Left lung (tissue), 10 donors: ENCODE data around the gene TGM2. TPM values are rescaled to one million over a fixed set of nuclear protein-coding genes. Genes with fewer than 3 reads are reported as not detected.

Source experiments
- ATAC-seq: fragments of 200-7000 bp; cut with Tn5 transposase; one replicate; pipeline ENCODE4 v1.9.1; 2020; ENCODE audit warnings: moderate library complexity
- DNase-seq, 4 donors: peaks; one replicate each; pipeline ENCODE4 v3.0.0-alpha.2; 2013 to 2020
- H3K27ac ChIP-seq, 2 donors: fragments of 200-600 bp; sonication (generic) in 1 of 2; one replicate each; pipeline versions ENCODE4 v1.5.0 to v1.8.0; 2020 to 2021
- H3K27me3 ChIP-seq, 2 donors: fragments of 200-600 bp; sonication (generic) in 1 of 2; one replicate each; pipeline versions ENCODE4 v1.5.0 to v1.8.0; 2020 to 2021
- H3K36me3 ChIP-seq, 2 donors: fragments of 200-600 bp; sonication (generic) in 1 of 2; one replicate each; pipeline versions ENCODE4 v1.5.0 to v1.8.0; 2020 to 2021
- H3K4me1 ChIP-seq, 2 donors: fragments of 200-600 bp; one replicate each; pipeline ENCODE4 v1.8.0; 2021
- H3K4me3 ChIP-seq, 2 donors: fragments of 200-600 bp; sonication (generic) in 1 of 2; one replicate each; pipeline versions ENCODE4 v1.5.0 to v1.8.0; 2020 to 2021; ENCODE audit warnings: mild to moderate bottlenecking in 1 of 2
- H3K9me3 ChIP-seq, 2 donors: fragments of 200-600 bp; sonication (generic) in 1 of 2; one replicate each; pipeline versions ENCODE4 v1.5.0 to v1.8.0; 2020 to 2021
- CTCF ChIP-seq, 2 donors: fragments of 200-600 bp; sonication (generic) in 1 of 2; IDR thresholded peaks; one replicate each; pipeline versions ENCODE4 v1.5.0 to v1.8.0; 2021; ENCODE audit warnings: antibody characterized with exemption in 2 of 2
- intact Hi-C, 2 donors: fragments of 100-400 bp; cut with DNase I; formaldehyde crosslinking; loops; one replicate each; pipeline versions ENCODE4 v1.11.2 to v1.14.2; 2022
- polyA plus RNA-seq, 6 donors: library from polyadenylated mRNA; unstranded; fragments of 120-200 nt; gene quantifications; one replicate each; pipeline ENCODE4 v1.2.1, GENCODE V29; 2013; ENCODE audit not compliant: insufficient read length in 6 of 6
- total RNA-seq, 2 donors: library from RNA; stranded (reverse); fragmentation: NEBNext Ultra II Directional; extraction: Animal tissue kit (Norgen Biotek cat#: 25700); gene quantifications; one replicate each; pipeline ENCODE4 v1.2.1, GENCODE V29; 2021
- donor health status: DM: no; HTN: yes; CAD: no.
- donor health status: DM: no; HTN: no; CAD: no.

The TGM2 gene
- total and polyA plus RNA-seq, 8 donors, result 89.0 to 391 (median 109) TPM

DNA sequence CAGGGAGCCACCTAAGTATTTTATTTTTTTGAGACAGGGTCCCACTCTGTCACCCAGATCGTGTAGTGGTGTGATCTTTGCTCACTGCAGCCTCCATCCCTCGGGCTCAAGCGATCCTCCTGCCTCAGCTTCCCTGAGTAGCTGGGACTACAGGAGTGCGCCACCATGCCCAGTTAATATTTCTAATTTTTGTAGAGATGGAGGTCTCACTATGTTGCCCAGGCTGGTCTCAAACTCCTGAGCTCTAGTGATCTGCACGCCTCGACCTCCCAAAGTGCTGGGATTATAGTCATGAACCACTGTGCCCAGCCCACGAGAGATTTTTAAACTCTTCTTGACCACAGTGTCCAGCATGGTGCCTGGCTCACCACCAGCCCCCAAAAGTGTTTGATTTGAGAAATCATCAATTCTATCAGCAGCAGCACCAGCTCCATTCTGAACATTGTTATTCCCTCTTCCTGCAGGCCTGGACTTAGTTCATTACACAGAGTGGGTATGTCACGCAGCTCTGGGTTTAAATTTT lies 2.3 kb upstream of the TGM2 start:
- peaks cover 15 to 57% of the 10 kb centered on the region in 2 donors for H3K4me1 ChIP-seq
- DNase-seq, result no peak

GRCh38 chr20:38166703-38167233 lies 1.7 kb upstream of the TGM2 start:
- Histone ChIP-seq H3K4me1 (peaks cover 15 to 58% of the 10 kb centered on the region in 2 donors), H3K27ac (no peak overlapping the region), H3K27me3 (no peaks in the 10 kb centered on the region), H3K4me3 (no peak overlapping the region), H3K36me3 (no peaks in the 10 kb centered on the region), H3K9me3 (no peaks in the 10 kb centered on the region)
- intact Hi-C loops, result loop anchor here in 1 of 2 donors (5.0 kb wide), 1 partner anchor 94 kb away; no protein-coding TSS in a partner anchor
- no peak for TF ChIP-seq CTCF (IDR thresholded peaks at IDR 0.05)
- ATAC-seq (no peak), DNase-seq (no peak)

More for the DNA sequence above, 2.3 kb upstream of the TGM2 start:
- Histone ChIP-seq H3K9me3 (no peaks in the 10 kb centered on the region), H3K36me3 (no peaks in the 10 kb centered on the region), H3K27me3 (no peaks in the 10 kb centered on the region), H3K4me3 (no peak overlapping the region), H3K27ac (peak overlapping the region; percentile 65 to 93)
- no peak for ATAC-seq
- no peak for TF ChIP-seq CTCF (IDR thresholded peaks at IDR 0.05)
- intact Hi-C loops, result loop anchor here in 1 of 2 donors (5.0 kb wide), 1 partner anchor 95 kb away; no protein-coding TSS in a partner anchor

DNA sequence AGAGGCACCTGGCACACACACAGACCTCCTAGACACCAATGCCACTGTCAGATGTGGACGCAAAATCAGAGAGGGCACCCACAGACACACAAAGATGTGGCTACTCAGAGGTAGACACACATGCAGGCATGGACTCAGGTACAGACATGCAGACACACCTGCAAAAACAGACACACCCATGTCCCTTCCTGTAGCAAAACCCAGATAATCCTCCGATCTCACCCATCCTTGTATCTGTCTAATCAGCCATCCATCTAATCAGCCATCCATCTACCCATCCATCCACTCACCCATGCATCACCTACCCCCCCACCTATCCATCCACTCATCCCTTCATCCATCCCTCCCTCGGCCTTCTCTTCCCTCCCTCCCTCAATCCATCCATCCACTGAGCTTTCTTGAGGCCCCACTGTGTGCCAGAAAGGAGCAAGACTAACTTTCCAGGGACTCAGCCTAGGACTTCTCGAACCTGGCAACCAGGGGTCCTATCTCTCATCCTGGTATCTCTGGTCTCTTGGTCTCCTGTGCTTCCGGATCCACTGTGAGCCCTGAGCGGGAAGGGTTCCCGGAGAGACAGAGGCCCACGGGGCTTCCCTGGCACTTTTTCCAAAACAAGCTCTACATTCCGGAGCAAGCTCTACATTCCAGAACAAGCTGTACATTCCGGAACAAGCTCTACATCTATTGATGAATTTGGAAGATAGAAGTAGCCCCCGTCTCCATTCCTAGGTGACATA lies 1.1 kb upstream of the TGM2 start:
- Histone ChIP-seq H3K4me3 (no peak overlapping the region), H3K9me3 (no peaks in the 10 kb centered on the region), H3K27ac (no peak overlapping the region), H3K27me3 (no peaks in the 10 kb centered on the region), H3K36me3 (no peaks in the 10 kb centered on the region), H3K4me1 (peaks cover 15 to 59% of the 10 kb centered on the region in 2 donors)
- DNase-seq, result no peak
- intact Hi-C loops, result loop anchor here in 1 of 2 donors (5.0 kb wide), 1 partner anchor 94 kb away; no protein-coding TSS in a partner anchor
- TF ChIP-seq CTCF (IDR thresholded peaks at IDR 0.05), result no peak
- no peak for ATAC-seq

GRCh38 chr20:38164624-38165088 lies 414 bp downstream of the TGM2 start:
- TF ChIP-seq CTCF (IDR thresholded peaks at IDR 0.05), result no peak
- Histone ChIP-seq H3K4me1 (peaks cover 15 to 65% of the 10 kb centered on the region in 2 donors), H3K36me3 (peaks cover 0 to 13% of the 10 kb centered on the region in 2 donors), H3K27ac (peak overlapping the region; percentile 33 to 46), H3K27me3 (no peaks in the 10 kb centered on the region), H3K4me3 (peak overlapping the region; percentile 43 to 55), H3K9me3 (no peaks in the 10 kb centered on the region)
- DNase-seq (no peak), ATAC-seq (no peak)
- intact Hi-C loops, result loop anchor here in 1 of 2 donors (5.0 kb wide), 1 partner anchor 92 kb away; no protein-coding TSS in a partner anchor

GRCh38 chr20:38164069-38164468 lies 1.0 kb downstream of the TGM2 start:
- Histone ChIP-seq H3K4me1 (peaks cover 20 to 64% of the 10 kb centered on the region in 2 donors), H3K27ac (peak overlapping the region in 1 of 2 donors; percentile 46), H3K36me3 (peaks cover 0 to 13% of the 10 kb centered on the region in 2 donors), H3K4me3 (peak overlapping the region; percentile 43 to 55), H3K9me3 (no peaks in the 10 kb centered on the region), H3K27me3 (no peaks in the 10 kb centered on the region)
- DNase-seq, result no peak
- intact Hi-C loops, result no loop called here
- TF ChIP-seq CTCF (IDR thresholded peaks at IDR 0.05), result no peak
- ATAC-seq, result no peak
